WTC11 (cell line): ENCODE data around the gene TLE2.

Experiments
- AFF4 ChIP-seq: sonication (generic); formaldehyde crosslinking; IDR thresholded peaks from 2 replicates; pipeline ENCODE4 v1.8.1; 2023; ENCODE audit warnings: mild to moderate bottlenecking, missing genetic modification reagents, borderline replicate concordance
- ATF1 ChIP-seq: sonication (generic); formaldehyde crosslinking; IDR thresholded peaks from 2 replicates; pipeline ENCODE4 v1.8.1; 2023; ENCODE audit warnings: mild to moderate bottlenecking, moderate library complexity, missing genetic modification reagents
- ATF2 ChIP-seq: sonication (generic); formaldehyde crosslinking; IDR thresholded peaks from 2 replicates; pipeline ENCODE4 v1.8.1; 2022; ENCODE audit warnings: low read depth, missing genetic modification reagents, borderline replicate concordance
- CTCF ChIP-seq: fragments of 200-600 bp; IDR thresholded peaks from 2 replicates; pipeline ENCODE4 v1.8.0; 2022; ENCODE audit warnings: antibody characterized with exemption
- E2F1 ChIP-seq: sonication (generic); formaldehyde crosslinking; IDR thresholded peaks from 2 replicates; pipeline ENCODE4 v1.8.0; 2022; ENCODE audit warnings: mild to moderate bottlenecking, missing genetic modification reagents
- ELF4 ChIP-seq: sonication (generic); formaldehyde crosslinking; IDR thresholded peaks from 2 replicates; pipeline ENCODE4 v1.8.1; 2022; ENCODE audit warnings: low read depth, mild to moderate bottlenecking, moderate library complexity, missing genetic modification reagents
- MAX ChIP-seq: sonication (generic); formaldehyde crosslinking; IDR thresholded peaks from 2 replicates; pipeline ENCODE4 v1.8.0; 2022; ENCODE audit warnings: mild to moderate bottlenecking, missing genetic modification reagents
- USF2 ChIP-seq: sonication (generic); formaldehyde crosslinking; IDR thresholded peaks from 2 replicates; pipeline ENCODE4 v1.8.1; 2023; ENCODE audit warnings: mild to moderate bottlenecking, missing genetic modification reagents, moderate library complexity

- TF ChIP-seq CTCF = no peak
- no peak for TF ChIP-seq USF2
- no peak for TF ChIP-seq ATF2 (CRISPR knock-in tag)
- no peak for TF ChIP-seq ELF4
- no peak for TF ChIP-seq MAX (CRISPR knock-in tag)
- no peak for TF ChIP-seq AFF4
- TF ChIP-seq ATF1 (CRISPR knock-in tag) = no peak
- no peak for TF ChIP-seq E2F1 (CRISPR knock-in tag)
Observed at GRCh38 chr19:3046698-3047495, 17.8 kb upstream of the TLE2 start.
